Liver (tissue), 9 donors: Measurements from ENCODE around the gene C6orf58. TPM values are rescaled to one million over a fixed set of nuclear protein-coding genes. Genes with fewer than 3 reads are reported as not detected.

Experiments used
- DNase-seq: peaks from one replicate; pipeline ENCODE4 v3.0.0-alpha.2; 2017; ENCODE audit warnings: low spot score
- H3K27ac ChIP-seq, 2 donors: one replicate each; pipeline ENCODE4 v1.7.0; 2013; ENCODE audit warnings: inconsistent platforms in 2 of 2, low read length in 2 of 2, control low read depth in 1 of 2, low read depth in 1 of 2, mild to moderate bottlenecking in 1 of 2
- H3K27me3 ChIP-seq, 4 donors: one replicate each; pipeline versions ENCODE4 v1.6.1 to v1.7.0; 2013; ENCODE audit warnings: low read length in 3 of 4, inconsistent platforms in 1 of 4, mild to moderate bottlenecking in 1 of 4, moderate library complexity in 1 of 4; ENCODE audit not compliant: control insufficient read depth in 4 of 4, insufficient read depth in 4 of 4
- H3K36me3 ChIP-seq, 4 donors: one replicate each; pipeline versions ENCODE4 v1.6.1 to v1.7.0; 2013; ENCODE audit warnings: low read length in 3 of 4, mild to moderate bottlenecking in 3 of 4, low read depth in 1 of 4, moderate library complexity in 1 of 4; ENCODE audit not compliant: control insufficient read depth in 4 of 4, insufficient read depth in 3 of 4
- H3K4me1 ChIP-seq, 4 donors: one replicate each; pipeline versions ENCODE4 v1.6.1 to v1.7.0; 2013; ENCODE audit warnings: low read length in 3 of 4, mild to moderate bottlenecking in 3 of 4, moderate library complexity in 1 of 4; ENCODE audit not compliant: control insufficient read depth in 4 of 4, insufficient read depth in 4 of 4
- H3K4me3 ChIP-seq, 3 donors: one replicate each; pipeline versions ENCODE4 v1.6.1 to v1.7.0; 2013; ENCODE audit warnings: low read length in 3 of 3, control low read depth in 1 of 3, low read depth in 1 of 3, mild to moderate bottlenecking in 1 of 3
- H3K9ac ChIP-seq, 2 donors: one replicate each; pipeline ENCODE4 v1.7.0; 2013; ENCODE audit warnings: low read length in 2 of 2, mild to moderate bottlenecking in 2 of 2, moderate library complexity in 2 of 2, control low read depth in 1 of 2, low read depth in 1 of 2
- H3K9me3 ChIP-seq, 4 donors: one replicate each; pipeline versions ENCODE4 v1.6.1 to v1.7.0; 2013; ENCODE audit warnings: low read length in 3 of 4; ENCODE audit not compliant: control insufficient read depth in 4 of 4
- EGR1 ChIP-seq, 2 donors: IDR thresholded peaks; 2 replicates each; pipeline ENCODE4 v1.6.1; 2016 to 2018; ENCODE audit warnings: antibody characterized with exemption in 2 of 2, low read depth in 2 of 2
- GABPA ChIP-seq, 2 donors: IDR thresholded peaks in 1 of 2; conservative IDR thresholded peaks in 1 of 2; 2 replicates each; pipeline ENCODE4 v1.6.1; 2016; ENCODE audit warnings: antibody characterized with exemption in 2 of 2, mild to moderate bottlenecking in 1 of 2, moderate library complexity in 1 of 2
- HNF4A ChIP-seq, 2 donors: conservative IDR thresholded peaks; 2 replicates each; pipeline ENCODE4 v1.6.1; 2016; ENCODE audit warnings: antibody characterized with exemption in 2 of 2, mild to moderate bottlenecking in 2 of 2
- JUND ChIP-seq, 2 donors: IDR thresholded peaks; 2 replicates each; pipeline ENCODE4 v1.6.1; 2016; ENCODE audit warnings: antibody characterized with exemption in 2 of 2
- NR2F2 ChIP-seq: IDR thresholded peaks from 2 replicates; pipeline ENCODE4 v1.6.1; 2016; ENCODE audit warnings: antibody characterized with exemption
- RAD21 ChIP-seq, 2 donors: IDR thresholded peaks; 2 replicates each; pipeline ENCODE4 v1.6.1; 2016; ENCODE audit warnings: antibody characterized with exemption in 2 of 2, mild to moderate bottlenecking in 2 of 2
- SP1 ChIP-seq: IDR thresholded peaks from 2 replicates; pipeline ENCODE4 v1.6.1; 2018; ENCODE audit warnings: antibody characterized with exemption, mild to moderate bottlenecking
- TAF1 ChIP-seq: conservative IDR thresholded peaks from 2 replicates; pipeline ENCODE4 v1.6.1; 2016; ENCODE audit warnings: antibody characterized with exemption, mild to moderate bottlenecking
- YY1 ChIP-seq: IDR thresholded peaks from 2 replicates; pipeline ENCODE4 v1.6.1; 2016; ENCODE audit warnings: antibody characterized with exemption, mild to moderate bottlenecking
- WGBS: extraction: QIAGEN DNeasy Blood & Tissue Kit; methylation state at CpG from one replicate; pipeline ENCODE4 v1.1.7; 2013; 5-methylcytosine and 5-hydroxymethylcytosine counted together
- polyA plus RNA-seq, 2 donors: library from polyadenylated mRNA; stranded (reverse) in 1 of 2; unstranded in 1 of 2; fragments of 200-250 nt in 1 of 2; fragments of >200 nt in 1 of 2; fragmentation: Nextera tagmentation in 1 of 2; extraction: Ambion mirVana in 1 of 2; gene quantifications; one replicate each; pipeline versions ENCODE4 v1.2.1 to v1.2.3, GENCODE V29; 2013 to 2015
- total RNA-seq, 2 donors: library from RNA; depleted of rRNA; stranded (reverse); fragments of >200 nt; gene quantifications; one replicate each; pipeline ENCODE4 v1.2.3, GENCODE V29; 2014
- TF ChIP-seq, protein P1 (sequence below): IDR thresholded peaks from 2 replicates; pipeline ENCODE4 v1.6.1; 2016; ENCODE audit warnings: antibody characterized with exemption, mild to moderate bottlenecking
- TF ChIP-seq, protein P2 (sequence below): IDR thresholded peaks from 2 replicates; pipeline ENCODE4 v1.6.1; 2016; ENCODE audit warnings: antibody characterized with exemption
- TF ChIP-seq, protein P3 (sequence below): fragments of 150-350 bp; IDR thresholded peaks from 2 replicates; pipeline ENCODE4 v1.5.1; 2017; ENCODE audit warnings: improper control_type of control experiment, low read depth, low read length; ENCODE audit not compliant: missing input control
- TF ChIP-seq, protein P4 (sequence below): IDR thresholded peaks from 2 replicates; pipeline ENCODE4 v1.6.1; 2016; ENCODE audit warnings: antibody characterized with exemption
- donor health status: healthy.
- donor health status: healthy.
- donor health status: healthy.
- donor health status: healthy.
- donor health status: healthy.

C6orf58 gene
- total and polyA plus RNA-seq, 4 donors, result 0.08 to 0.09 TPM; not detected in 2

DNA sequence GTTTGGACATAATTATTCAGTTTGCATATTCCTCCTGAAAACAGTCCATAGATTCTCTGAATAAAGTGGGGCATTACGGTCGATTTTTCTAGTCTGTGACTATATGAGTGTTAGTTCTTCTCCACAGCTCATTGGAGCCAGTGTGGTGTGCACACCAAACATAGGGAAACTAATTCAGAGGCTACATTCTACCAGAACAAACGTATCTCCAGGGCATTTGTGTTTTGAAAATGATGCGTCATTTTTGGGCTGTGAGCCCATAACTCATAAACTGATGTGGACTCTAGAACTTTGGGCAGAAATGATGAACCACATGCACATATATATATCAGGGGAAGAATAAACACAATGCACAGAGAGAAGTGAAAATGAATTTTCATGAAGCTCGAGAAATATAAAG lies 41.8 kb downstream of the C6orf58 start:
- Histone ChIP-seq H3K36me3 (no peaks in the 10 kb centered on the region), H3K9ac (no peak overlapping the region), H3K4me3 (no peak overlapping the region), H3K9me3 (no peaks in the 10 kb centered on the region), H3K27ac (no peak overlapping the region), H3K4me1 (no peaks in the 10 kb centered on the region), H3K27me3 (peaks cover 0 to 2% (median under 1%) of the 10 kb centered on the region in 4 donors)
- 63% methylated on average over 5 of the region's 5 CpGs for WGBS
- no peak for DNase-seq
- TF ChIP-seq, protein P1, sequence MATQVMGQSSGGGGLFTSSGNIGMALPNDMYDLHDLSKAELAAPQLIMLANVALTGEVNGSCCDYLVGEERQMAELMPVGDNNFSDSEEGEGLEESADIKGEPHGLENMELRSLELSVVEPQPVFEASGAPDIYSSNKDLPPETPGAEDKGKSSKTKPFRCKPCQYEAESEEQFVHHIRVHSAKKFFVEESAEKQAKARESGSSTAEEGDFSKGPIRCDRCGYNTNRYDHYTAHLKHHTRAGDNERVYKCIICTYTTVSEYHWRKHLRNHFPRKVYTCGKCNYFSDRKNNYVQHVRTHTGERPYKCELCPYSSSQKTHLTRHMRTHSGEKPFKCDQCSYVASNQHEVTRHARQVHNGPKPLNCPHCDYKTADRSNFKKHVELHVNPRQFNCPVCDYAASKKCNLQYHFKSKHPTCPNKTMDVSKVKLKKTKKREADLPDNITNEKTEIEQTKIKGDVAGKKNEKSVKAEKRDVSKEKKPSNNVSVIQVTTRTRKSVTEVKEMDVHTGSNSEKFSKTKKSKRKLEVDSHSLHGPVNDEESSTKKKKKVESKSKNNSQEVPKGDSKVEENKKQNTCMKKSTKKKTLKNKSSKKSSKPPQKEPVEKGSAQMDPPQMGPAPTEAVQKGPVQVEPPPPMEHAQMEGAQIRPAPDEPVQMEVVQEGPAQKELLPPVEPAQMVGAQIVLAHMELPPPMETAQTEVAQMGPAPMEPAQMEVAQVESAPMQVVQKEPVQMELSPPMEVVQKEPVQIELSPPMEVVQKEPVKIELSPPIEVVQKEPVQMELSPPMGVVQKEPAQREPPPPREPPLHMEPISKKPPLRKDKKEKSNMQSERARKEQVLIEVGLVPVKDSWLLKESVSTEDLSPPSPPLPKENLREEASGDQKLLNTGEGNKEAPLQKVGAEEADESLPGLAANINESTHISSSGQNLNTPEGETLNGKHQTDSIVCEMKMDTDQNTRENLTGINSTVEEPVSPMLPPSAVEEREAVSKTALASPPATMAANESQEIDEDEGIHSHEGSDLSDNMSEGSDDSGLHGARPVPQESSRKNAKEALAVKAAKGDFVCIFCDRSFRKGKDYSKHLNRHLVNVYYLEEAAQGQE, result no peak
- TF ChIP-seq EGR1 (IDR thresholded peaks at IDR 0.05; ENCODE audit: low read depth in 2 of 2), result no peak
- no peak for TF ChIP-seq YY1
- TF ChIP-seq SP1, result no peak
- TF ChIP-seq, protein P2, sequence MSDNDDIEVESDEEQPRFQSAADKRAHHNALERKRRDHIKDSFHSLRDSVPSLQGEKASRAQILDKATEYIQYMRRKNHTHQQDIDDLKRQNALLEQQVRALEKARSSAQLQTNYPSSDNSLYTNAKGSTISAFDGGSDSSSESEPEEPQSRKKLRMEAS, result no peak
- TF ChIP-seq HNF4A (conservative IDR thresholded peaks at IDR 0.05), result no peak
- no peak for TF ChIP-seq RAD21 (IDR thresholded peaks at IDR 0.05)
- TF ChIP-seq NR2F2, result no peak
- TF ChIP-seq GABPA (IDR thresholded peaks at IDR 0.05 in 1 of 2, conservative IDR thresholded peaks at IDR 0.05 in 1 of 2), result no peak

DNA sequence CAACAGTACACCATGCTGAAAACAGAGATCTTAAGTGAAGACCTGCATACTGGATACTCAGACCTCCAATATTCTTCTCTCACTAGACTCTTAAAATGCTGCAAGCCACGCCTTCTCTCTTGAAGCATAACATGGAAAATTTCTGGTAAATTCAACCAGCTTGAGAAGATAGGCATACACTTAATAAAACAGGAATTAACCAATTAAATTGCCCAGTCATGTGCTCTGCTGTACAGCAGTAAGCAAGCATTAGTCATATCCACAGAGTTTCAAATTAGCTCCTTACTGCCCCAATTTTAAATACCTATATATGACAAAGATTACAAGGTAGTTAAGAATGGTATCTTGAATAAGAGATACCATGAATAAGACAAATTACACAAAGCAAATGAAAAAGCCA lies 53.8 kb downstream of the C6orf58 start:
- Histone ChIP-seq H3K27ac (no peak overlapping the region), H3K4me3 (no peak overlapping the region), H3K27me3 (peaks cover 0 to 5% (median 0%) of the 10 kb centered on the region in 4 donors), H3K9ac (no peak overlapping the region), H3K36me3 (no peaks in the 10 kb centered on the region), H3K9me3 (no peaks in the 10 kb centered on the region), H3K4me1 (no peaks in the 10 kb centered on the region)
- TF ChIP-seq, protein P2, result no peak
- TF ChIP-seq JUND (IDR thresholded peaks at IDR 0.05), result no peak
- TF ChIP-seq, protein P3, sequence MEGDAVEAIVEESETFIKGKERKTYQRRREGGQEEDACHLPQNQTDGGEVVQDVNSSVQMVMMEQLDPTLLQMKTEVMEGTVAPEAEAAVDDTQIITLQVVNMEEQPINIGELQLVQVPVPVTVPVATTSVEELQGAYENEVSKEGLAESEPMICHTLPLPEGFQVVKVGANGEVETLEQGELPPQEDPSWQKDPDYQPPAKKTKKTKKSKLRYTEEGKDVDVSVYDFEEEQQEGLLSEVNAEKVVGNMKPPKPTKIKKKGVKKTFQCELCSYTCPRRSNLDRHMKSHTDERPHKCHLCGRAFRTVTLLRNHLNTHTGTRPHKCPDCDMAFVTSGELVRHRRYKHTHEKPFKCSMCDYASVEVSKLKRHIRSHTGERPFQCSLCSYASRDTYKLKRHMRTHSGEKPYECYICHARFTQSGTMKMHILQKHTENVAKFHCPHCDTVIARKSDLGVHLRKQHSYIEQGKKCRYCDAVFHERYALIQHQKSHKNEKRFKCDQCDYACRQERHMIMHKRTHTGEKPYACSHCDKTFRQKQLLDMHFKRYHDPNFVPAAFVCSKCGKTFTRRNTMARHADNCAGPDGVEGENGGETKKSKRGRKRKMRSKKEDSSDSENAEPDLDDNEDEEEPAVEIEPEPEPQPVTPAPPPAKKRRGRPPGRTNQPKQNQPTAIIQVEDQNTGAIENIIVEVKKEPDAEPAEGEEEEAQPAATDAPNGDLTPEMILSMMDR, result no peak
- TF ChIP-seq YY1, result no peak
- TF ChIP-seq, protein P4, sequence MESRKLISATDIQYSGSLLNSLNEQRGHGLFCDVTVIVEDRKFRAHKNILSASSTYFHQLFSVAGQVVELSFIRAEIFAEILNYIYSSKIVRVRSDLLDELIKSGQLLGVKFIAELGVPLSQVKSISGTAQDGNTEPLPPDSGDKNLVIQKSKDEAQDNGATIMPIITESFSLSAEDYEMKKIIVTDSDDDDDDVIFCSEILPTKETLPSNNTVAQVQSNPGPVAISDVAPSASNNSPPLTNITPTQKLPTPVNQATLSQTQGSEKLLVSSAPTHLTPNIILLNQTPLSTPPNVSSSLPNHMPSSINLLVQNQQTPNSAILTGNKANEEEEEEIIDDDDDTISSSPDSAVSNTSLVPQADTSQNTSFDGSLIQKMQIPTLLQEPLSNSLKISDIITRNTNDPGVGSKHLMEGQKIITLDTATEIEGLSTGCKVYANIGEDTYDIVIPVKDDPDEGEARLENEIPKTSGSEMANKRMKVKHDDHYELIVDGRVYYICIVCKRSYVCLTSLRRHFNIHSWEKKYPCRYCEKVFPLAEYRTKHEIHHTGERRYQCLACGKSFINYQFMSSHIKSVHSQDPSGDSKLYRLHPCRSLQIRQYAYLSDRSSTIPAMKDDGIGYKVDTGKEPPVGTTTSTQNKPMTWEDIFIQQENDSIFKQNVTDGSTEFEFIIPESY, result no peak
- no peak for TF ChIP-seq TAF1
- TF ChIP-seq HNF4A (conservative IDR thresholded peaks at IDR 0.05), result no peak
- no peak for TF ChIP-seq NR2F2
- DNase-seq, result no peak
- 56% methylated on average over 1 of the region's 1 CpG for WGBS
